ENCODE data around the gene LMNTD1.

DNA sequence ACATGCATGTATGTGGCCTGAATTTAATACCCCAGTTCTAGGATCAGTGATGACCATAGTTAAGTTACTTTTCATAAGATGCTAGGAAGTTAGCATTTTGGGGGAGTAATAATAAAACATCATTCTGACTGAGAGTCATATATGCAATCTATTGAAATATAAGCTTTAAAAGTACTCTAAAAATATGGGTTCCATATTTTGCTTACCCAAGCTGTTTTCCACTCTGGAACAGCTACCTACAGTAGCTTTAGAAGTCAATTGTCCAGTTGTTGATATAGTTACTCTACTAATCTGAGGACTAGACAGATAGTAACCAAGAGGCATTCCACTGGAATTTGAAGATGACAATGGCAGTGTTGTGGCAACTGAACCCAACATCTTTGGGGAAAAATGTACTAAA, 4.0 kb downstream of the LMNTD1 start:
- TF ChIP-seq ISL1 (CRISPR knock-in tag; IDR thresholded peaks at IDR 0.05): no peak
- no peak for TF ChIP-seq ZFP30 (CRISPR knock-in tag; IDR thresholded peaks at IDR 0.05)
- no peak for TF ChIP-seq ZFP3 (CRISPR knock-in tag; IDR thresholded peaks at IDR 0.05)
- TF ChIP-seq SNAI2 (CRISPR knock-in tag; IDR thresholded peaks at IDR 0.05): no peak
